HT-29 (cell line): ENCODE results near the gene RFWD3. TPM values are rescaled to one million over a fixed set of nuclear protein-coding genes. Genes with fewer than 3 reads are reported as not detected.

Source experiments
- DNase-seq: peaks from one replicate; pipeline ENCODE4 v3.0.0-alpha.2; 2015; ENCODE audit warnings: low spot score
- total RNA-seq: library from RNA; depleted of rRNA; stranded (reverse); fragments of >200 nt; shearing (Covaris generic); gene quantifications from 2 replicates; pipeline ENCODE4 v1.2.3, GENCODE V29; 2014; rRNA removed

RFWD3 gene
- total RNA-seq, 1 experiment from 2014 or later = 52.4 TPM

GRCh38 chr16:74582970-74583369, 83.7 kb downstream of the RFWD3 start:
- DNase-seq = no peak

- DNase-seq = no peak
Observed at GRCh38 chr16:74580833-74581232, 85.8 kb downstream of the RFWD3 start.

GRCh38 chr16:74578838-74579237, 87.8 kb downstream of the RFWD3 start:
- DNase-seq = no peak

GRCh38 chr16:74578433-74578832, 88.2 kb downstream of the RFWD3 start:
- DNase-seq = no peak

GRCh38 chr16:74577882-74578366, 88.8 kb downstream of the RFWD3 start:
- peak; percentile 24 for DNase-seq

- no peak for DNase-seq
Observed at GRCh38 chr16:74575807-74576643, 90.7 kb downstream of the RFWD3 start.

- DNase-seq = no peak
Observed at GRCh38 chr16:74575175-74575806, 91.4 kb downstream of the RFWD3 start.

GRCh38 chr16:74574146-74574545, 92.5 kb downstream of the RFWD3 start:
- no peak for DNase-seq

GRCh38 chr16:74573622-74574021, 93.1 kb downstream of the RFWD3 start:
- DNase-seq = no peak

Other genes starting within 250 kb of the RFWD3 start
- 0.20 and 0.94 TPM in 2 replicates for gene CLEC18B, start 245.4 kb downstream of the RFWD3 start, total RNA-seq
- gene GLG1, start 59.8 kb downstream of the RFWD3 start, total RNA-seq = 78.9 and 79.5 TPM in 2 replicates
- gene MLKL, start 34.0 kb upstream of the RFWD3 start, total RNA-seq = 19.3 and 27.5 TPM in 2 replicates
- gene FA2H, start 107.9 kb upstream of the RFWD3 start, total RNA-seq = 23.0 and 29.5 TPM in 2 replicates